Sigmoid colon (tissue), 3 donors: ENCODE measurements around the gene PIM3.

Source experiments
- CTCF ChIP-seq, 4 experiments: fragments of 450-650 bp in 3 of 4; fragments of 200-600 bp in 1 of 4; IDR thresholded peaks; one replicate each; pipeline ENCODE4 v1.5.1; 2016 to 2019; ENCODE audit warnings: antibody characterized with exemption in 4 of 4, mild to moderate bottlenecking in 3 of 4, moderate library complexity in 2 of 4
- POLR2A ChIP-seq, 2 donors: fragments of 450-650 bp; IDR thresholded peaks; one replicate each; pipeline ENCODE4 v1.6.1; 2016; ENCODE audit warnings: antibody characterized with exemption in 2 of 2, mild to moderate bottlenecking in 2 of 2, moderate library complexity in 2 of 2

GRCh38 chr22:49938565-49939136 is 21.9 kb upstream of the PIM3 start:
- no peak for TF ChIP-seq CTCF (IDR thresholded peaks at IDR 0.05)
- no peak for TF ChIP-seq POLR2A (IDR thresholded peaks at IDR 0.05)
